GM12872 (cell line): ENCODE data around the gene EFCAB5.

ENCODE experiments used
- TF ChIP-seq, protein P1 (sequence below): IDR thresholded peaks from 3 replicates; pipeline ENCODE4 v1.5.1; 2011; ENCODE audit warnings: low read depth, mild to moderate bottlenecking, low read length, moderate library complexity; ENCODE audit not compliant: insufficient read depth

EFCAB5 gene

DNA sequence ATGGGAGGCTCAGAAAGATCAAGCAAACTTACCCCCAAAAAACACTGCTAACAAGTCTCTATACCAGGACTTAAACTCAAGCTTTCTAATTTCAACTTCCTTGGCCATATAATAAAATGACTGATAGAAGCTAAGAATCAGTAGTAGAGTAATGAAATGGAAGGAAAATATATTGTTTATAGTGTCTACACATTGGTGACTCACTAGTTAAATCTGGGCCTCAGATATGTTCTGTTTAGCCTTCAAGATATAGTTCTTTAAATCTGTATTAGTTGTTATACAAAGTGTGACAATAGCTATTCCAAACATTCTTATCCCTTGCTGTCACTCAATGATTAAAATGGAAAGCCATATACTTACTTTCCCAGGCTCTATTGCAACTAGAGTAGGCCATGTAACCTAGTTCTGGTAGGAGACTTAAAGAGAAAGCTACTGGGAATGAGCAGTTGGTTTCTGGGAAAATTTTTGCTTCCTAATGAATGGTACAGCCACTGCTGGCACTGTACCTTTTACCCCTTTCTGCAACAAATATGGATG is 29.7 kb upstream of the EFCAB5 start:
- TF ChIP-seq, protein P1, sequence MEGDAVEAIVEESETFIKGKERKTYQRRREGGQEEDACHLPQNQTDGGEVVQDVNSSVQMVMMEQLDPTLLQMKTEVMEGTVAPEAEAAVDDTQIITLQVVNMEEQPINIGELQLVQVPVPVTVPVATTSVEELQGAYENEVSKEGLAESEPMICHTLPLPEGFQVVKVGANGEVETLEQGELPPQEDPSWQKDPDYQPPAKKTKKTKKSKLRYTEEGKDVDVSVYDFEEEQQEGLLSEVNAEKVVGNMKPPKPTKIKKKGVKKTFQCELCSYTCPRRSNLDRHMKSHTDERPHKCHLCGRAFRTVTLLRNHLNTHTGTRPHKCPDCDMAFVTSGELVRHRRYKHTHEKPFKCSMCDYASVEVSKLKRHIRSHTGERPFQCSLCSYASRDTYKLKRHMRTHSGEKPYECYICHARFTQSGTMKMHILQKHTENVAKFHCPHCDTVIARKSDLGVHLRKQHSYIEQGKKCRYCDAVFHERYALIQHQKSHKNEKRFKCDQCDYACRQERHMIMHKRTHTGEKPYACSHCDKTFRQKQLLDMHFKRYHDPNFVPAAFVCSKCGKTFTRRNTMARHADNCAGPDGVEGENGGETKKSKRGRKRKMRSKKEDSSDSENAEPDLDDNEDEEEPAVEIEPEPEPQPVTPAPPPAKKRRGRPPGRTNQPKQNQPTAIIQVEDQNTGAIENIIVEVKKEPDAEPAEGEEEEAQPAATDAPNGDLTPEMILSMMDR: no peak

DNA sequence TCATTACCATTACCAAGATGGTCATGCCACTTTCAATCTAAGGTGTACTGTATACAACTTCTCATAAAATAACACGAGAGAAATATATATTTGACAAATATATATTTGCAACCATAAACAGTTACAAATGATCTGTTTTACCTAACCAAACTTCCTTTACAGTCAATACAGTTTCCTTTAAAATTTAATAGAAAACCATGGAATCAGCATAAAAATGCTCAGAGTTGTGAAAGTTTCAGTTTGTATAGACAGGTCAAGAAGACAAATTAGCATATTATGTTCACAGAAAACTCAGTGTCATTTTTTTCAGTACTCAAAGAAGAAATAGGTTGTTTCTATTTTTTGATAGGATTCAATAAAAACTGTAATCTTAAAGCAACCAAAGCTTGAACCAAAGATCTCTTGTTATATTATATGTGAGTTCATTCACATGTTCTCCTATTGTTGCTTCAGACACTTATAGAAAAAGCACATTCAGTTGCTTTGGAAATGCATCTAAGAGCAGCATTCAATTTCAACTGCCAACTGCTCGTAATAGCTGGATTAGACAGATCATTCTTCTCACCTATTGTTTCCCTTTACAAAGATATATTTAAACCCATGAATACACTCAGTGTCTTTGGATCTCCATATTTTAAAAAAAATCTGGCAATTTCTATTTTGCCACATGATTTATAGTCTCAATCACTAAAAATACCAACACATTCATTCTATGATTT is 26.5 kb upstream of the EFCAB5 start:
- TF ChIP-seq, protein P1: no peak

DNA sequence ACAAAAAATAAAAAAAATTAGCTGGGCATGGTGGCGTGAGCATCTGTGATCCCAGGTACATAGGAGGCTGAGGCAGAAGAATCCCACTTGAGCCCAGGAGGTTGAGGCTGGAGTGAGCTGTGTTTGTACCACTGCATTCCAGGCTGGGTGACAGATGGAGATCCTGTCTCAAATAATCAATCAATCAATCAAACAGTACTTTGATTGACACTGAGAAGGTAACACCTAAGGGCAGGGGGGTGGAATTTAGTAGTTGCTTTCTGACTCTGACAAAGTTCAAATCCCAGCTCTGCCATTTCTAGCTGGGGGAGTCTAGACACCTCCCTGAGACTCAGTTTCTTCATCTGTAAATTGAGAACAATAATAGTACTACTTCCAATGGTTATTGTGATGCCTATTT is 23.4 kb upstream of the EFCAB5 start:
- TF ChIP-seq, protein P1: no peak

DNA sequence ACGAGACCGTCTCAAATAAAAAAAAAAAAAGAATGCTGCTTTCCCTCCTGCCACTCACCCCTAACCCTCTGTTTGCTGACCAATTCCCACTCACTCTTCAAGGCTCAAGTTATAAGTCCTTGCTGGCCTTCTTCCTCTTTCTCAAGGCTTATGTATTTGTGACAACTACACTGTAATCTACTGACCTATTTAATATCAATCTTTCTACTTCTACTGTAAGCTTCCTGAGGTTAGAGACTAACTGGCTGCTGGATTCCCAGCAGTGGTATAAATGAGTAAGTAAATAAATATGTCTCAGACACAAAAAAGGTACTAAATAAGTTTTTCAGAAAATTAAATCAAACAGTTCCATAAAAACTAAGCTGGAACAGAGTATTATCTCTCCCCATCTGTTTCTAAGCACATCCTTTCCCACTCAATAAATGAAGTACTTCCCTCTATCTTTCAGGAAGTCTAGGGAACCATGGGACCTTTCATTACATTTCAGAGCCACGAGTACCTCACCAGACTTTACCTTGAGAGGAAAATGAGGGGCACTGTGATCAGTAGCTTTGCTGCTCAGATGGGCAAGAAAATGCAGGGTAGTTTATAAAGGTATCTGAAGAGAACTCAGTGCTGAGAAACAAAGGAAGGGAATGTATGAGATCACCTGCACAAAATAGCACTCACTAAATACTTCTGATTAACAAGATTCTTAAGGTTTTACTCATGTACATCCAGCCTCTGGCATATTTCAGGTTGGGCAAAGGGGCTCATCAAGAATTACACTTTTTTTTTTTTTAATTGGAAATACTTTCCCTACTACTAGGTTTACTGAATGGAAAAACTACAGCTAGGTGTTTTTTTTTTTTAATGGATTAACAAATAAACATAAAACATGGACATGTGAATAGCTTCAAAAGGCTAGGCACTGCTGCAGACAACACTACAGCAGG is 22.2 kb upstream of the EFCAB5 start:
- TF ChIP-seq, protein P1: no peak

DNA sequence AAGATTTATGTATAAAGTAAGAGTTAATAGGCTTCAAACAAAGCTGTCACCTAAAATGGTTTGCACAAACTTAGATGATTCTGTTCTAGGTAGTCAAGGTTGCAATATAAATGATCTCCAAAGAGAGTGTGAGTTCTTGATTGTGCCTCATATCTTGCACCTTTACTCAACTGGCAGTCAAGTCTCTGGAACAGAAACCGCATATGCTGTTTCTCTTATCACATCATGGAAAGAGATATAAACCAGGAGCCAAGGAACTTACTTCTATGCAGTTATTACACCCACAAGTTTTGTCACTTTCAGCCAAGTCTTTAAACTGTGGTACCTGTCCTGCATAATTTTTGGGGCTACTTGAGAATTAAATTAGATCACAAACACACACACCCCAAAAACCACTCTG is 16.6 kb upstream of the EFCAB5 start:
- TF ChIP-seq, protein P1: no peak

DNA sequence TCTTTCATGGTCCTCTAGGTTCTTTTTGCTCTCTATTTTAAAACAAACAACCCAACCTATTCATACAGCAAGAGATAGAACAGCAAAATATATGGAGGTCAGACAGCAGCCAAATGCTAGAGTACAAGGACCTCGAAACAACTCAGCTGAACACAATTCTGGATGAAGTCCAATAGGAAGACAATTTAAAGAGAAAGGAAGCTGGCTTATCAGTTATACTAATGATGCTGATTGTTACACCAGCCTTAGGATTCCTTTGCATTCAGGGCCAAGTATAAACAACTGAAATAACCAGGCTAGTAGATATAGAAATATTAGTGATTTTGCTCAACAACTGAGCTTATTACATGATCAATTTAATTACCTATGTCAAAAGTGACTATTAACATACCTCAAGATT is 13.9 kb upstream of the EFCAB5 start:
- TF ChIP-seq, protein P1: no peak

DNA sequence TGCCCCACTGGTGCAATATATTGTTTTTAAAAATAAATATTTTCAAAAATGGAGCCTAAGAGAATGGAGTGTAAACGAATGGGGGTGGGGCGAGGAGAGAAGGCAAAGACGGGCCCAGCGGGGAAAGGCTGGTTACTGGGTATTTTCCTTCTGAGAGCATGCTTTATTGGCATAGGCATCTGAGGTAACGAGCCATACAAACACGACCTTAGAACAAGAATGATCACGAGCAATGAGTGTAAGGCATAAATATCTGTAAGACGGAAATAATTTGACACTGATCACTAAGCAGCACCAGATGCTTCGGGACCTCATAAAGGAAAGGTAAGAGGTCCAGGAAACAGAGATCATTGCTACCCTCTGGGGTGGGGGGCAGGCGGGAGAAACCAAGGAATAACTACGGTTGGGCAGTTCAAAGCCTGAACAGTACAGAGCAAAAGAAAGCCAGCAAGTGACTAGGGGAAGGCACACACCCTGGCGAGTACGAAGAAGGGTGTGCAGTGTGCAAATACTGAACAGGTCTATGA is 12.4 kb upstream of the EFCAB5 start:
- TF ChIP-seq, protein P1: no peak
